Measurements from ENCODE around the gene MT1E. TPM values are rescaled to one million over a fixed set of nuclear protein-coding genes. Genes with fewer than 3 reads are reported as not detected.

Gene MT1E
- total and polyA plus RNA-seq, 5 experiments from 2014 or later: 1.3 to 21.9 (median 7.1) TPM

- peaks cover 0 to 2% (median 0%) of the 10 kb centered on the region in 3 donors for H3K36me3 Mint-ChIP-seq
- H3K4me1 Mint-ChIP-seq: peaks cover 7 to 15% (median 11%) of the 10 kb centered on the region in 4 donors
- POLR2A ChIA-PET: interaction anchor here (0.6 kb wide), 1 partner anchor 120 kb away, joined by 4 read pairs; no protein-coding TSS in a partner anchor
- H3K27ac Mint-ChIP-seq: no peak overlapping the region
- no peaks in the 10 kb centered on the region for H3K9me3 Mint-ChIP-seq
- no peak for ATAC-seq
- H3K4me3 Mint-ChIP-seq: no peak overlapping the region
- no peak for DNase-seq
- peaks cover 0 to 7% (median 2%) of the 10 kb centered on the region in 5 donors for H3K27me3 Mint-ChIP-seq
These were observed 31.8 kb upstream of the MT1E start for GRCh38 chr16:56593573-56594291.

GRCh38 chr16:56594292-56594619, 31.3 kb upstream of the MT1E start:
- peaks cover 0 to 5% (median 2%) of the 10 kb centered on the region in 5 donors for H3K27me3 Mint-ChIP-seq
- peaks cover 0 to 2% (median 0%) of the 10 kb centered on the region in 3 donors for H3K36me3 Mint-ChIP-seq
- ATAC-seq: no peak
- no peaks in the 10 kb centered on the region for H3K9me3 Mint-ChIP-seq
- peaks cover 5 to 13% (median 9%) of the 10 kb centered on the region in 4 donors for H3K4me1 Mint-ChIP-seq
- no peak for DNase-seq
- peak overlapping the region in 1 of 10 donors; percentile 56 for H3K27ac Mint-ChIP-seq
- POLR2A ChIA-PET: interaction anchor here (0.6 kb wide), 1 partner anchor 120 kb away, joined by 4 read pairs; no protein-coding TSS in a partner anchor
- H3K4me3 Mint-ChIP-seq: no peak overlapping the region

- Mint-ChIP-seq H3K27me3 (peaks cover 0 to 6% (median 0%) of the 10 kb centered on the region in 5 donors), H3K9me3 (no peaks in the 10 kb centered on the region), H3K27ac (peak overlapping the region in 2 of 10 donors; percentile 17 to 38), H3K4me1 (peaks cover 0 to 9% (median 3%) of the 10 kb centered on the region in 4 donors), H3K4me3 (no peak overlapping the region), H3K36me3 (no peaks in the 10 kb centered on the region)
- DNase-seq: peak in 1 of 10 donors; percentile 36
- POLR2A ChIA-PET: interaction anchor here (0.7 to 1.1 kb wide), 5 partner anchors 8 to 102 kb away, joined by 3 to 11 read pairs (median 4); partner anchors contain the start of genes MT2A and MT3
- peak; percentile 38 to 46 for ATAC-seq
These were observed 25.1 kb upstream of the MT1E start for GRCh38 chr16:56600398-56600999.

GRCh38 chr16:56601325-56601724, 24.3 kb upstream of the MT1E start:
- H3K4me3 Mint-ChIP-seq: no peak overlapping the region
- DNase-seq (no peak), ATAC-seq (no peak)
- no peak overlapping the region for H3K27ac Mint-ChIP-seq
- POLR2A ChIA-PET: interaction anchor here (0.7 to 1.1 kb wide), 2 partner anchors 24 to 54 kb away, joined by 3 read pairs; no protein-coding TSS in a partner anchor
- H3K27me3 Mint-ChIP-seq: peaks cover 0 to 6% (median 0%) of the 10 kb centered on the region in 5 donors
- no peaks in the 10 kb centered on the region for H3K9me3 Mint-ChIP-seq
- H3K4me1 Mint-ChIP-seq: peaks cover 0 to 14% (median 9%) of the 10 kb centered on the region in 4 donors
- H3K36me3 Mint-ChIP-seq: no peaks in the 10 kb centered on the region

- no peaks in the 10 kb centered on the region for H3K36me3 Mint-ChIP-seq
- DNase-seq (no peak), ATAC-seq (no peak)
- H3K4me1 Mint-ChIP-seq: peaks cover 13 to 33% (median 27%) of the 10 kb centered on the region in 4 donors
- POLR2A ChIA-PET: interaction anchor here (1.7 to 2.0 kb wide), 2 partner anchors 53 to 79 kb away, joined by 4 to 7 read pairs; partner anchors contain the start of genes MT1F and MT1X
- no peak overlapping the region for H3K4me3 Mint-ChIP-seq
- no peaks in the 10 kb centered on the region for H3K9me3 Mint-ChIP-seq
- H3K27me3 Mint-ChIP-seq: peaks cover 0 to 6% (median 0%) of the 10 kb centered on the region in 5 donors
- peak overlapping the region in 4 of 10 donors; percentile 25 to 65 (median 56) for H3K27ac Mint-ChIP-seq
These were observed 22.0 kb upstream of the MT1E start for GRCh38 chr16:56603589-56603988.

- Mint-ChIP-seq H3K9me3 (no peaks in the 10 kb centered on the region), H3K36me3 (no peaks in the 10 kb centered on the region), H3K4me3 (no peak overlapping the region), H3K4me1 (peaks cover 19 to 46% (median 38%) of the 10 kb centered on the region in 4 donors), H3K27me3 (peaks cover 0 to 6% (median 0%) of the 10 kb centered on the region in 5 donors), H3K27ac (peak overlapping the region in 8 of 10 donors; percentile 6 to 91 (median 70))
- POLR2A ChIA-PET: interaction anchor here (0.6 to 4.8 kb wide), 9 partner anchors 13 to 103 kb away, joined by 3 to 21 read pairs (median 4); partner anchors contain the start of genes MT1F, MT1X and MT3
- no peak for DNase-seq
- ATAC-seq: no peak
These were observed 20.6 kb upstream of the MT1E start for GRCh38 chr16:56604966-56605365.

- no peak overlapping the region for H3K4me3 Mint-ChIP-seq
- ATAC-seq: no peak
- no peaks in the 10 kb centered on the region for H3K36me3 Mint-ChIP-seq
- H3K27ac Mint-ChIP-seq: peak overlapping the region in 7 of 10 donors; percentile 78 to 98 (median 94)
- POLR2A ChIA-PET: interaction anchor here (0.6 to 4.8 kb wide), 11 partner anchors 10 to 103 kb away, joined by 3 to 21 read pairs (median 4); partner anchors contain the start of genes MT1F and MT1X
- DNase-seq: no peak
- H3K9me3 Mint-ChIP-seq: no peaks in the 10 kb centered on the region
- peaks cover 23 to 48% (median 42%) of the 10 kb centered on the region in 4 donors for H3K4me1 Mint-ChIP-seq
- peaks cover 0 to 2% (median 0%) of the 10 kb centered on the region in 5 donors for H3K27me3 Mint-ChIP-seq
These were observed 20.1 kb upstream of the MT1E start for GRCh38 chr16:56605475-56605874.

- POLR2A ChIA-PET: interaction anchor here (1.2 to 4.8 kb wide), 10 partner anchors 10 to 102 kb away, joined by 3 to 33 read pairs (median 6); partner anchors contain the start of genes MT1E, MT1F and MT1X
- Mint-ChIP-seq H3K36me3 (no peaks in the 10 kb centered on the region), H3K9me3 (no peaks in the 10 kb centered on the region), H3K4me3 (peak overlapping the region in 3 of 10 donors; percentile 59 to 70 (median 65)), H3K27ac (peak overlapping the region; percentile 89 to 98 (median 96)), H3K4me1 (peaks cover 26 to 51% (median 47%) of the 10 kb centered on the region in 4 donors), H3K27me3 (no peaks in the 10 kb centered on the region)
- ATAC-seq (no peak), DNase-seq (no peak)
These were observed 19.5 kb upstream of the MT1E start for GRCh38 chr16:56606071-56606475.

GRCh38 chr16:56606476-56607108, 19.0 kb upstream of the MT1E start:
- POLR2A ChIA-PET: interaction anchor here (0.8 to 4.8 kb wide), 15 partner anchors 9 to 291 kb away, joined by 3 to 33 read pairs (median 6); partner anchors contain the start of genes BBS2, MT1E, MT1F and MT1X
- Mint-ChIP-seq H3K4me1 (peaks cover 30 to 56% (median 53%) of the 10 kb centered on the region in 4 donors), H3K27ac (peak overlapping the region; percentile 89 to 98 (median 96)), H3K4me3 (peak overlapping the region; percentile 65 to 90 (median 79)), H3K27me3 (no peaks in the 10 kb centered on the region), H3K36me3 (no peaks in the 10 kb centered on the region), H3K9me3 (no peaks in the 10 kb centered on the region)
- ATAC-seq (no peak), DNase-seq (no peak)

- POLR2A ChIA-PET: interaction anchor here (0.8 to 4.8 kb wide), 14 partner anchors 9 to 290 kb away, joined by 3 to 33 read pairs (median 6); partner anchors contain the start of genes BBS2, MT1E, MT1X and MT3
- peak overlapping the region; percentile 89 to 98 (median 96) for H3K27ac Mint-ChIP-seq
- DNase-seq (peak in 6 of 10 donors; percentile 23 to 54 (median 32)), ATAC-seq (no peak)
- no peaks in the 10 kb centered on the region for H3K9me3 Mint-ChIP-seq
- H3K4me3 Mint-ChIP-seq: peak overlapping the region; percentile 76 to 90 (median 81)
- peaks cover 30 to 57% (median 54%) of the 10 kb centered on the region in 4 donors for H3K4me1 Mint-ChIP-seq
- no peaks in the 10 kb centered on the region for H3K36me3 Mint-ChIP-seq
- no peaks in the 10 kb centered on the region for H3K27me3 Mint-ChIP-seq
These were observed 18.4 kb upstream of the MT1E start for GRCh38 chr16:56607109-56607618.

- Mint-ChIP-seq H3K27me3 (no peaks in the 10 kb centered on the region), H3K4me1 (peaks cover 30 to 58% (median 54%) of the 10 kb centered on the region in 4 donors), H3K27ac (peak overlapping the region; percentile 89 to 98 (median 96)), H3K4me3 (peak overlapping the region; percentile 78 to 90 (median 83)), H3K36me3 (no peaks in the 10 kb centered on the region), H3K9me3 (no peaks in the 10 kb centered on the region)
- POLR2A ChIA-PET: interaction anchor here (0.5 to 5.6 kb wide), 14 partner anchors 10 to 659 kb away, joined by 3 to 50 read pairs (median 8); partner anchors contain the start of genes BBS2, HERPUD1, MT1E and MT1H
- no peak for ATAC-seq
- DNase-seq: peak in 1 of 10 donors; percentile 7
These were observed 17.9 kb upstream of the MT1E start for GRCh38 chr16:56607675-56608042.
